HepG2 (cell line): ENCODE data around the gene FIGNL1. TPM values are rescaled to one million over a fixed set of nuclear protein-coding genes. Genes with fewer than 3 reads are reported as not detected.

Experiments used
- ATAC-seq: fragments of 200-7000 bp; cut with Tn5 transposase; 3 replicates; pipeline ENCODE4 v1.9.1; 2020; ENCODE audit warnings: mild to moderate bottlenecking, moderate library complexity
- BruUV-seq: library from RNA; stranded (reverse); fragments of 400-500 nt; replicated peaks from 2 replicates; lab custom pipeline; 2021; lab: Mats Ljungman, UMichigan
- CTCF ChIA-PET: fragments of 300-600 bp; formaldehyde crosslinking; extraction: SDS; loops from one replicate; lab custom pipeline; 2021; ENCODE audit warnings: low total read pairs, inconsistent platforms, low intra/inter-chr PET ratio; lab: Yijun Ruan, JAX
- POLR2A ChIA-PET: fragments of 350-600 bp; sonication (Branson Sonifier 250); formaldehyde crosslinking; loops from one replicate; lab custom pipeline; 2020; ENCODE audit warnings: antibody characterized with exemption, inconsistent platforms; lab: Yijun Ruan, JAX
- DNase-seq: peaks from one replicate; pipeline ENCODE4 v3.0.0-alpha.2; 2015; ENCODE audit warnings: low spot score
- FAIRE-seq: peaks from 3 replicates; lab custom pipeline; 2011; peaks lifted over from hg19 to GRCh38; lab: Jason Lieb, UNC
- H2AFZ ChIP-seq: one replicate; pipeline ENCODE4 v1.6.1; 2011; ENCODE audit warnings: low read length, inconsistent platforms
- H3K27ac ChIP-seq: fragments of 300-600 bp; 3 replicates; pipeline ENCODE4 v1.8.0; 2011; ENCODE audit warnings: mixed run types, mild to moderate bottlenecking, mixed read lengths, low read length, inconsistent platforms; ENCODE audit not compliant: insufficient read depth; ENCODE audit errors: extremely low read length
- H3K27me3 ChIP-seq, 2 experiments: fragments of 200-600 bp in 1 of 2; 2 replicates in 1 of 2; 3 replicates in 1 of 2; pipeline versions ENCODE4 v1.6.0 to v1.8.0; 2011; ENCODE audit warnings: low read length in 2 of 2, mild to moderate bottlenecking in 2 of 2, moderate library complexity in 2 of 2, inconsistent platforms in 1 of 2; ENCODE audit not compliant: insufficient read depth in 2 of 2, control insufficient read depth in 1 of 2
- H3K36me3 ChIP-seq, 2 experiments: fragments of 200-600 bp in 1 of 2; replicated peaks in 1 of 2; 2 replicates in 1 of 2; 3 replicates in 1 of 2; pipeline versions ENCODE4 v1.5.1 to v1.8.0; 2011; ENCODE audit warnings: low read length in 2 of 2, inconsistent platforms in 1 of 2; ENCODE audit not compliant: insufficient read depth in 2 of 2, control insufficient read depth in 1 of 2
- H3K4me1 ChIP-seq: 2 replicates; pipeline ENCODE4 v1.5.1; 2012; ENCODE audit warnings: low read length, inconsistent platforms; ENCODE audit not compliant: insufficient read depth
- H3K4me2 ChIP-seq: 2 replicates; pipeline ENCODE4 v1.6.0; 2011; ENCODE audit warnings: low read depth, low read length, inconsistent platforms
- H3K4me3 ChIP-seq, 3 experiments: fragments of 200-600 bp in 1 of 3; sonication (generic), shearing (Covaris generic) in 1 of 3; replicated peaks in 1 of 3; 2 replicates each; pipeline ENCODE4 v1.5.1; 2011 to 2016; ENCODE audit warnings: low read length in 3 of 3, inconsistent platforms in 2 of 3, low read depth in 2 of 3, mild to moderate bottlenecking in 2 of 3, control low read depth in 1 of 3, mixed read lengths in 1 of 3; ENCODE audit not compliant: insufficient read depth in 1 of 3
- H3K79me2 ChIP-seq: one replicate; pipeline ENCODE4 v1.6.1; 2011; ENCODE audit warnings: low read length, inconsistent platforms; ENCODE audit not compliant: insufficient read depth
- H3K9ac ChIP-seq: 2 replicates; pipeline ENCODE4 v1.6.0; 2011; ENCODE audit warnings: mild to moderate bottlenecking, low read depth, low read length, inconsistent platforms; ENCODE audit not compliant: insufficient read depth
- H3K9me3 ChIP-seq: 2 replicates; pipeline ENCODE4 v1.5.1; 2012; ENCODE audit warnings: mild to moderate bottlenecking, low read length
- H4K20me1 ChIP-seq: 2 replicates; pipeline ENCODE4 v1.6.0; 2011; ENCODE audit warnings: inconsistent platforms, mild to moderate bottlenecking, low read length, moderate library complexity; ENCODE audit not compliant: insufficient read depth
- CBX2 ChIP-seq, 2 experiments: fragments of 200-600 bp in 1 of 2; sonication (generic); formaldehyde crosslinking in 1 of 2; IDR thresholded peaks; 2 replicates each; pipeline versions ENCODE4 v1.7.0 to v1.8.1; 2018 to 2022; ENCODE audit warnings: low read depth in 2 of 2, low read length in 1 of 2, mild to moderate bottlenecking in 1 of 2, missing genetic modification reagents in 1 of 2
- GLI4 ChIP-seq: sonication (generic); formaldehyde crosslinking; IDR thresholded peaks from 2 replicates; pipeline ENCODE4 v1.5.1; 2020; ENCODE audit warnings: missing genetic modification reagents, mild to moderate bottlenecking, moderate library complexity, borderline replicate concordance
- HOMEZ ChIP-seq: IDR thresholded peaks from 2 replicates; pipeline ENCODE4 v1.6.1; 2016; ENCODE audit warnings: low read depth
- NCOA1 ChIP-seq: sonication (generic); formaldehyde crosslinking; IDR thresholded peaks from 2 replicates; pipeline ENCODE4 v1.9.0; 2021; ENCODE audit warnings: missing genetic modification reagents
- PRMT3 ChIP-seq: sonication (generic); formaldehyde crosslinking; IDR thresholded peaks from 2 replicates; pipeline ENCODE4 v1.8.1; 2022; ENCODE audit warnings: low read depth, mild to moderate bottlenecking, moderate library complexity, missing genetic modification reagents, borderline replicate concordance
- ZBTB42 ChIP-seq: sonication (generic); formaldehyde crosslinking; IDR thresholded peaks from 2 replicates; pipeline ENCODE4 v1.5.0; 2020; ENCODE audit warnings: mild to moderate bottlenecking, missing genetic modification reagents
- ZNF343 ChIP-seq: sonication (generic); formaldehyde crosslinking; IDR thresholded peaks from 2 replicates; pipeline ENCODE4 v1.4.0; 2020; ENCODE audit warnings: mild to moderate bottlenecking, missing genetic modification reagents
- ZNF367 ChIP-seq: sonication (generic); formaldehyde crosslinking; IDR thresholded peaks from 2 replicates; pipeline ENCODE4 v1.4.0; 2020; ENCODE audit warnings: missing genetic modification reagents, borderline replicate concordance
- WGBS: methylation state at CpG from one replicate; pipeline ENCODE4 v1.1.6; 2017; ENCODE audit warnings: low lambda C conversion rate; 5-methylcytosine and 5-hydroxymethylcytosine counted together
- in situ Hi-C: cut with HindIII; loops from 2 replicates; pipeline ENCODE4 v1.10.0; 2017; ENCODE audit warnings: low pct_unique_long_range_greater_than_20kb; ENCODE audit not compliant: extremely low pct_ligation_motif_present
- intact Hi-C: fragments of 100-400 bp; cut with micrococcal nuclease; formaldehyde crosslinking; loops from one replicate; pipeline ENCODE4 v1.10.0; 2022; ENCODE audit not compliant: unreplicated experiment
- polyA plus RNA-seq, 8 experiments: library from polyadenylated mRNA; depleted of rRNA in 3 of 8; stranded (reverse) in 7 of 8; unstranded in 1 of 8; fragments of >200 nt; fragmentation: Illumina TruSeq in 4 of 8; extraction: Trizol in 4 of 8; gene quantifications; 2 replicates each; pipeline versions ENCODE4 v1.2.1 to v1.2.3, GENCODE V29; 2011 to 2016; ENCODE audit warnings: low read depth in 4 of 8, missing spikeins in 1 of 8, mixed read lengths in 1 of 8; ENCODE audit not compliant: insufficient read depth in 1 of 8
- total RNA-seq, 5 experiments: library from RNA; depleted of rRNA; stranded (reverse); fragments of >200 nt; fragmentation: Illumina TruSeq; extraction: Trizol; gene quantifications; 2 replicates each; pipeline ENCODE4 v1.2.3, GENCODE V29; 2016; ENCODE audit warnings: low read depth in 1 of 5
- TF ChIP-seq, protein P1 (sequence below): sonication (generic); formaldehyde crosslinking; IDR thresholded peaks from 2 replicates; pipeline ENCODE4 v1.4.0; 2020; ENCODE audit warnings: mild to moderate bottlenecking, missing genetic modification reagents
- TF ChIP-seq, protein P2 (sequence below): sonication (generic); formaldehyde crosslinking; IDR thresholded peaks from 2 replicates; pipeline ENCODE4 v1.4.0; 2020; ENCODE audit warnings: missing genetic modification reagents

FIGNL1 gene
- total and polyA plus RNA-seq, 2 of the 13 experiments (the other 11 are each of a cell fraction or from before 2014, with no cell fraction given), result 4.0 to 20.9 TPM

GRCh38 chr7:50396856-50397255, 53.3 kb downstream of the FIGNL1 start:
- no TSS peak for BruUV-seq
- no peaks in the 10 kb centered on the region for H3K4me1 ChIP-seq
- no peaks in the 10 kb centered on the region for H4K20me1 ChIP-seq
- no peak overlapping the region for H3K4me3 ChIP-seq
- WGBS, result 1% methylated on average over 2 of the region's 2 CpGs
- H3K36me3 ChIP-seq, result no peaks in the 10 kb centered on the region
- H3K27me3 ChIP-seq, result peaks cover 0 to 11% of the 10 kb centered on the region in 2 experiments; a peak in 2 of 5 replicates
- ATAC-seq (no peak), FAIRE-seq (no peak), DNase-seq (no peak)
- POLR2A ChIA-PET, result no interaction called here
- no peak overlapping the region for H2AFZ ChIP-seq
- no peaks in the 10 kb centered on the region for H3K9me3 ChIP-seq
- no peak overlapping the region for H3K9ac ChIP-seq
- in situ Hi-C loops, result no loop called here
- no peak overlapping the region for H3K4me2 ChIP-seq
- no peak for TF ChIP-seq PRMT3
- TF ChIP-seq NCOA1 (CRISPR knock-in tag), result no peak
- no peak for TF ChIP-seq CBX2 (IDR thresholded peaks at IDR 0.05; ENCODE audit: low read depth, low read length)
- TF ChIP-seq CBX2 (CRISPR knock-in tag; IDR thresholded peaks at IDR 0.05; ENCODE audit: low read depth), result no peak
- no peak for TF ChIP-seq ZNF343 (CRISPR knock-in tag)
- TF ChIP-seq, protein P1, sequence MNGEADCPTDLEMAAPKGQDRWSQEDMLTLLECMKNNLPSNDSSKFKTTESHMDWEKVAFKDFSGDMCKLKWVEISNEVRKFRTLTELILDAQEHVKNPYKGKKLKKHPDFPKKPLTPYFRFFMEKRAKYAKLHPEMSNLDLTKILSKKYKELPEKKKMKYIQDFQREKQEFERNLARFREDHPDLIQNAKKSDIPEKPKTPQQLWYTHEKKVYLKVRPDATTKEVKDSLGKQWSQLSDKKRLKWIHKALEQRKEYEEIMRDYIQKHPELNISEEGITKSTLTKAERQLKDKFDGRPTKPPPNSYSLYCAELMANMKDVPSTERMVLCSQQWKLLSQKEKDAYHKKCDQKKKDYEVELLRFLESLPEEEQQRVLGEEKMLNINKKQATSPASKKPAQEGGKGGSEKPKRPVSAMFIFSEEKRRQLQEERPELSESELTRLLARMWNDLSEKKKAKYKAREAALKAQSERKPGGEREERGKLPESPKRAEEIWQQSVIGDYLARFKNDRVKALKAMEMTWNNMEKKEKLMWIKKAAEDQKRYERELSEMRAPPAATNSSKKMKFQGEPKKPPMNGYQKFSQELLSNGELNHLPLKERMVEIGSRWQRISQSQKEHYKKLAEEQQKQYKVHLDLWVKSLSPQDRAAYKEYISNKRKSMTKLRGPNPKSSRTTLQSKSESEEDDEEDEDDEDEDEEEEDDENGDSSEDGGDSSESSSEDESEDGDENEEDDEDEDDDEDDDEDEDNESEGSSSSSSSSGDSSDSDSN (CRISPR knock-in tag), result no peak
- no peak for TF ChIP-seq HOMEZ (CRISPR knock-in tag)
- no peak for TF ChIP-seq ZBTB42 (CRISPR knock-in tag)
- no peak for TF ChIP-seq ZNF367 (CRISPR knock-in tag)
- TF ChIP-seq, protein P2, sequence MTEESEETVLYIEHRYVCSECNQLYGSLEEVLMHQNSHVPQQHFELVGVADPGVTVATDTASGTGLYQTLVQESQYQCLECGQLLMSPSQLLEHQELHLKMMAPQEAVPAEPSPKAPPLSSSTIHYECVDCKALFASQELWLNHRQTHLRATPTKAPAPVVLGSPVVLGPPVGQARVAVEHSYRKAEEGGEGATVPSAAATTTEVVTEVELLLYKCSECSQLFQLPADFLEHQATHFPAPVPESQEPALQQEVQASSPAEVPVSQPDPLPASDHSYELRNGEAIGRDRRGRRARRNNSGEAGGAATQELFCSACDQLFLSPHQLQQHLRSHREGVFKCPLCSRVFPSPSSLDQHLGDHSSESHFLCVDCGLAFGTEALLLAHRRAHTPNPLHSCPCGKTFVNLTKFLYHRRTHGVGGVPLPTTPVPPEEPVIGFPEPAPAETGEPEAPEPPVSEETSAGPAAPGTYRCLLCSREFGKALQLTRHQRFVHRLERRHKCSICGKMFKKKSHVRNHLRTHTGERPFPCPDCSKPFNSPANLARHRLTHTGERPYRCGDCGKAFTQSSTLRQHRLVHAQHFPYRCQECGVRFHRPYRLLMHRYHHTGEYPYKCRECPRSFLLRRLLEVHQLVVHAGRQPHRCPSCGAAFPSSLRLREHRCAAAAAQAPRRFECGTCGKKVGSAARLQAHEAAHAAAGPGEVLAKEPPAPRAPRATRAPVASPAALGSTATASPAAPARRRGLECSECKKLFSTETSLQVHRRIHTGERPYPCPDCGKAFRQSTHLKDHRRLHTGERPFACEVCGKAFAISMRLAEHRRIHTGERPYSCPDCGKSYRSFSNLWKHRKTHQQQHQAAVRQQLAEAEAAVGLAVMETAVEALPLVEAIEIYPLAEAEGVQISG (CRISPR knock-in tag), result no peak
- TF ChIP-seq GLI4 (CRISPR knock-in tag), result no peak
- H3K27ac ChIP-seq, result no peak overlapping the region
- H3K79me2 ChIP-seq, result no peaks in the 10 kb centered on the region
- intact Hi-C loops, result no loop called here
- CTCF ChIA-PET, result no interaction called here
